ENCODE data around the gene NDUFA11. TPM values are rescaled to one million over a fixed set of nuclear protein-coding genes. Genes with fewer than 3 reads are reported as not detected.

Gene NDUFA11
- 100 to 1,000 TPM; 206 to 224 TPM for total RNA-seq

DNA sequence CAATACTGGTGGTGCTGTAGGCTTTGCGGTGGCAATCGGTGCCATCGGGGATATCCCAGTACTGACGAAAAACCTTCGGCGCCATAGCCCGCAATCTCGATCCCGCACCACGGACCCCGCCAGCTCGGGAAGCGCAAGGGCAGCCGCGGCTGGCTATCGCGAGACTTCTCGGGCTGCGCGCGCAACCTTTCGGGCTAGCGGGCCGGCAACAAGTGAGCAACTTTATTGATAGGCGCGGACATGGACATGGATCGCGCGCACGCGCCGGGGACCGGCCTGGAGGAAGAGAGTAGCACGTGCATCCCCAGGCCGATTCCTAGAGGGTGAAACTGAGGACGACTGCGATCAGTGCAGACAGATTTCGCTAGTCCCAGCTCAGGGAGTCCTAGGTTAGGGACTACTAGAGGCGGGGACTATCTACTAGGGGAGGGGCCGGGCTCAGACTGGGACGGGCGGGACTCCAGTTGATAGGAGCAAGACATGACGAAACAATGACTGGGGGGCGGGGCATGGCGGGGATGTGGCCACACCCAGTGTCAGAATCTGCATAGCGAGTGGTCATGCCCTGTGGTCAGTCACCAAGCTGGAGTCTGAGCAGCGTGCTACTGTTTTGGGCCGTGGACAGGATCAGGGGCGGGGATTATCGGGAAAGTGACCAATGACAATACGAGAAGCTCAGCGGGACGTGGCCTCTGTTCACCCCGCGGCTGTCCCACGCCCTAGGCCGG, at the start of gene NDUFA11:
TSS of gene NDUFA11 (minus strand) at position 167 of the 728 bp plus-strand sequence. CDS start at position 85, 82 bp downstream.
- ATAC-seq (peak; percentile 62 to 65), DNase-seq (ENCODE audit: low spot score in 2 of 2) (peak; percentile 98 to 99)
- H3K9me3 Mint-ChIP-seq = no peaks in the 10 kb centered on the region
- H3K36me3 Mint-ChIP-seq = peaks cover 14 to 15% of the 10 kb centered on the region in 2 donors
- peak within 1 kb of the TSS; percentile 100 for H3K27ac Mint-ChIP-seq

- peak in 1 of 2 donors; percentile 21 for ATAC-seq
- no peak for DNase-seq (ENCODE audit: low spot score in 2 of 2)
- Mint-ChIP-seq H3K9me3 (no peaks in the 10 kb centered on the region), H3K27ac (peak overlapping the region; percentile 86 to 98), H3K36me3 (peaks cover 27 to 41% of the 10 kb centered on the region in 2 donors)
Observed at GRCh38 chr19:5953030-5953589, 49.5 kb upstream of the NDUFA11 start.

DNA sequence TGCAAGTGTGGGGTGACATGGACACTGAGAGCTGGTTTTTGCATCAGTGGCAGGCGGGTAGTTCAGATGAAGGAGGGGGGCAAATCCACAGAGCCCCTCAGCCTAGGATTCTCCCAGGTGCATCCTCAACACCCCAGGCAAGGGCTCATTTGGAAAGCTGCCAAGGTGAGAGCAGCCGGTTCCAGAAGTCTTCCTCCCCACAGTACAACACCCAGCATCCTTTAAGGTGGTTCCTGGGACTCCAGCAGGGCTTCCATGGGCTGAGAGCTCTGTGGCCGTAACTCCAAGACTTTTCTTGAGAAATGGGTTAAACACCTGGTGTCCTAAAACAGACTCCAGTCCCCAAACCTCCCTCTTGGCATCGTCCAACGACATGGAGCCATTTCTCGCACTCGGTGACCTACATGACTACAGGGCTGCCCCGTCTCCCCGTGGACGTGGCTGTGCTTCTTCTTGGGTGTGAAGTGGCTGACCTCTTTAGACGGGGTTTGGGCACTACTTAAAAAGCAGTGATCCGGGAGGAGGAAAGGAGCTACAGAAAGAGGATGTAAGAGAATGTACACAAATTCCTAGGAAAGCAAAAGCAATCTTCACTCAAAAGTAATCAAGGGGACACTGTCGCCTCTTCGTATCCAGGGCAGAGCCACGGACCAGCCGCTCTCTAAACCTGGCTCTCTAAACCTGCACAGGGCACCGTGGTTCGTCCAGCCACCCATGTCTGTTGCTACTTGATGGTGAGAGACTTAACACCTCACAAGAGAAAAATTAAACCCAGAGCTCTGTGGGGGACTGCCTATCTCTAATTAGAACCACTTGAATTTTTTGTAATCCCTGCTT, 48.8 kb upstream of the NDUFA11 start:
- peaks cover 27 to 41% of the 10 kb centered on the region in 2 donors for H3K36me3 Mint-ChIP-seq

DNA sequence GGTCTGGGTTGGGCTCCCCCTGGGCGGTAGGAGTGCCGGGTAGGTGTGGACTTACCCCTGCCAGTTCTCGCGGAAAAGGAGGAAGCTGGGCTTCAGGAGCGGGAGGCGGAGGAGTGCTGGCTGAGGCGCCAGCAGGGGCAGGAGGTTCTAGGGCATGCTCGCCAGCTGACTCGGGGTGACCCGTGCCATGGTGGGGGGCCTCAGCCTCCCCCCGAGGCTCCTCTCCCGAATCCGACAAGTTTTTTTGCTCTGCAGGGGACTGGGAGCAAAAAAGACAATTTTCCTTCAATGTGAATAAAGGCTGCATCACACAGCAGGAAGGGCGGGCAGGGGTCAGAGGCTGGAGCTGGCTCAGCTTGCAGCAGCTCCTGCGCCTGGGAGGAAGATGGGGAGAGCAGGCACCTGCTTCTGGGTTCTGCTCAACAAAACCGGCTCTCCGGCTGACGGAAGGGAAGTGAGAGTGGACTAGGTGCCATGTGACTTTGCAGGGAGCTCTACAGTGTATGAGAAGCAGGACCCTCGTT, 47.8 kb upstream of the NDUFA11 start:
- Mint-ChIP-seq H3K27ac (peak overlapping the region; percentile 74 to 86), H3K36me3 (peaks cover 27 to 41% of the 10 kb centered on the region in 2 donors), H3K9me3 (no peaks in the 10 kb centered on the region)
- DNase-seq (ENCODE audit: low spot score in 2 of 2) (no peak), ATAC-seq (no peak)

More for the DNA sequence above, 48.8 kb upstream of the NDUFA11 start:
- Mint-ChIP-seq H3K27ac (peak overlapping the region; percentile 86 to 98), H3K9me3 (no peaks in the 10 kb centered on the region)
- ATAC-seq = no peak
- no peak for DNase-seq (ENCODE audit: low spot score in 2 of 2)

DNA sequence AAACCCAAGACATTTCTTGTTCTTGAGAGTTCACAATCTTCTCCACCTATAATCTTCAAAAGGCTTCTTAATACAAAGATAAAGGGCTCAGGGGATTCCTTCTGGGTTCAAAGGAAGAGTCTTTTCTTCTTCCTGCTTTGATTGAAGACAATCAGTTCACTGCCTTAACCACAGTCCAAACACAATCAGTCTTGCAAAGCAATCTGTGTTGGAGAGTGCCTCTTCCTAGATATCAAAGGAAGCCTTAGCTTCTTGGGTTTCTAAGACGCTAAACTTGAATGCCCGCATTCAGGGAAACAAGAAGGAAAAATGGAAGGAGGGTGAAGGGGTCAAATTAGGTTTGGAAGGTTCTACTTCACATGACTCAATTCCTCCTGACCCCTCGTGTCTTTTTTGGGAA, 47.2 kb upstream of the NDUFA11 start:
- Mint-ChIP-seq H3K9me3 (no peaks in the 10 kb centered on the region), H3K27ac (peak overlapping the region; percentile 70 to 86), H3K36me3 (peaks cover 27 to 41% of the 10 kb centered on the region in 2 donors)
- no peak for DNase-seq (ENCODE audit: low spot score in 2 of 2)
- no peak for ATAC-seq

GRCh38 chr19:5949792-5950305, 46.3 kb upstream of the NDUFA11 start:
- ATAC-seq (peak; percentile 57 to 60), DNase-seq (ENCODE audit: low spot score in 2 of 2) (peak in 1 of 2 donors; percentile 46)
- no peaks in the 10 kb centered on the region for H3K9me3 Mint-ChIP-seq
- H3K27ac Mint-ChIP-seq = peak overlapping the region; percentile 70 to 86
- H3K36me3 Mint-ChIP-seq = peaks cover 27 to 41% of the 10 kb centered on the region in 2 donors

- peaks cover 27 to 34% of the 10 kb centered on the region in 2 donors for H3K36me3 Mint-ChIP-seq
- no peak for DNase-seq (ENCODE audit: low spot score in 2 of 2)
Observed at GRCh38 chr19:5948752-5949564, 45.4 kb upstream of the NDUFA11 start.

GRCh38 chr19:5947435-5947834, 43.8 kb upstream of the NDUFA11 start:
- Mint-ChIP-seq H3K36me3 (peaks cover 19 to 21% of the 10 kb centered on the region in 2 donors), H3K27ac (peak overlapping the region; percentile 82 to 86), H3K9me3 (no peaks in the 10 kb centered on the region)
- no peak for DNase-seq (ENCODE audit: low spot score in 2 of 2)
- no peak for ATAC-seq

More at GRCh38 chr19:5948752-5949564, 45.4 kb upstream of the NDUFA11 start:
- Mint-ChIP-seq H3K27ac (peak overlapping the region; percentile 70 to 86), H3K9me3 (no peaks in the 10 kb centered on the region)
- ATAC-seq = peak; percentile 25 to 46

GRCh38 chr19:5943623-5944022, 40.0 kb upstream of the NDUFA11 start:
- Mint-ChIP-seq H3K27ac (peak overlapping the region in 1 of 2 donors; percentile 54), H3K9me3 (no peaks in the 10 kb centered on the region), H3K36me3 (no peaks in the 10 kb centered on the region)
- DNase-seq (ENCODE audit: low spot score in 2 of 2) = no peak
- peak; percentile 43 to 53 for ATAC-seq

- Mint-ChIP-seq H3K27ac (no peak overlapping the region), H3K36me3 (no peaks in the 10 kb centered on the region), H3K9me3 (no peaks in the 10 kb centered on the region)
- ATAC-seq (no peak), DNase-seq (ENCODE audit: low spot score in 2 of 2) (no peak)
Observed at GRCh38 chr19:5943045-5943444, 39.5 kb upstream of the NDUFA11 start.

GRCh38 chr19:5941673-5942072, 38.1 kb upstream of the NDUFA11 start:
- peaks cover 0 to 5% of the 10 kb centered on the region in 2 donors for H3K36me3 Mint-ChIP-seq
- H3K27ac Mint-ChIP-seq = no peak overlapping the region
- H3K9me3 Mint-ChIP-seq = no peaks in the 10 kb centered on the region
- ATAC-seq = no peak
- DNase-seq (ENCODE audit: low spot score in 2 of 2) = no peak

DNA sequence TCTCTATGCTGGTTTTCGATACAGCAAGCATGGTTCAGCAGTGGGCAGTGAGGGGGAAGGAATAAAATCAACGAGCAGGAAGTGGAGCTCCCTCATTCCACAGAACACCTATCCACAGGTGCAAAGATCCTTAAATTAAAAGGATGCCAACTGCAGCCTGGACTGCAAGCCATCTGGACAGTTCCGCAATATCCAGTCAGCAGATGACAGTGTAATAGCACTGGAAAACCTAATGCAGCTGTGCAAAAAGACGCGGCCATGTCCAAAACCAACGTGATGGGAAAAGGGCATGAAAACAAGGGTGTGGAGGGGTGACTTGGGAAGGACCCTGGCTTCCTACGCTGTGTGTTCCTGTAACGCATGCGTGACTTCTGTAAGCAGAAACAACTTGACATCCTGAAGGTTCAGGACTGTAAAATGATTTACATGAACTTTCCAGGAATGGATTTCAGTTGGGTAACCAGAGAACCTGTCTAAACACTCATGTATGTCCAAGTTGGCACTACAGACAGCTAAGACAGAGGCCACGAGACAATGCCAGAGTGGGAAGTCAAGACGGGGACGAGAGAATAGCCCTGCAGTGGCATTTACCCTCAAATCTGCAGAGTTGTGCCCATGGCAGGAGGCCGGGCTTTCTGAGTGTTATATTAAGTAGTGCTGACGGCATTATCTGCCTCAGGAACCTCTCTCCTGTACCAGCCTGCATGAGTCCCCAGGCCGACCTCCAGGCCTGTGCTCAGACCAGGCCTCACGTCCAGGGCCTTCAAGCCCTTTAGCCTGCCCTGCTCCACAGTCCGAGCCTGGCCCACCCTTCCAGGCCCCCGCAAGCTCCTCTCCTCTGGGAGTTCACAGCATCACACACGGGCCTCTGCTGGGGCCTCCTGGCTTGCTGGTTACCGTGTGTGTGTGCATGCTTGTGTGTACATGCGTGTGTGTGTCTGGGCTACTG, 36.9 kb upstream of the NDUFA11 start:
- ATAC-seq = no peak
- Mint-ChIP-seq H3K27ac (no peak overlapping the region), H3K9me3 (no peaks in the 10 kb centered on the region), H3K36me3 (peaks cover 0 to 5% of the 10 kb centered on the region in 2 donors)
- DNase-seq (ENCODE audit: low spot score in 2 of 2) = no peak

DNA sequence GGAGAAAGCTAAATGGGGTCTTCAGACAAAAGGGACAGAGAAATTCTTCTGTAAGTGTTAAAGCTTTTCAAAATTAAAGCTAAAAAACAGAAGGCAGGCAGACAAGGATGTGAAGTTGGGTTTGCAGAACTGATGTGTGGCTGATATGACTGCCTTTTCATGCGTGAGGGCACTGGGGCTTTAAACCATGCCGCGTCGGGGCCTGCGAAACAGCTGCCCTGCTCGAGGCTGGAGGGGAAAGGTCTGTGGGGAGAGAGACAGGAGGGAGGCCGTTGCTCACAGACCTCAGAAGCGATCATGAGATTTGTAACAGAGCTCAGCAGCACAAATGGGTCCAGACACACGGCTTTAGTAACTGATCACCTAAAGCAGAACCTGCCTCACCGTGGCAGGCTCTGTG, 34.0 kb upstream of the NDUFA11 start:
- Mint-ChIP-seq H3K36me3 (peaks cover 0 to 5% of the 10 kb centered on the region in 2 donors), H3K9me3 (no peaks in the 10 kb centered on the region), H3K27ac (peak overlapping the region in 1 of 2 donors; percentile 41)
- no peak for DNase-seq (ENCODE audit: low spot score in 2 of 2)
- no peak for ATAC-seq

DNA sequence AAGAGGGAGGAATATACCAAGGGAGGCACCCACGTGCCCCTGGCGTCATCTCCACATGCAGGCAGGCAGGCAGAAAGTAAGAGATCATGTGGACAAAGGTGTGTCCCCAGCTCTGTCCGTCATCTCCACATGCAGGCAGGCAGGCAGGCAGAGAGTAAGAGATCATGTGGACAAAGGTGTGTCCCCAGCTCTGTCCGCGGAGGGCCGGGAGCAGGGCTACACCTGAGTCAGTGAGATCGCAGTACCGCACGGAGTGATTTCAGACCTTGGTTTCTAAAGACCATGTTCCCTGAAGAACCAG, 32.7 kb upstream of the NDUFA11 start:
- DNase-seq (ENCODE audit: low spot score in 2 of 2) (no peak), ATAC-seq (no peak)
- Mint-ChIP-seq H3K36me3 (peaks cover 0 to 5% of the 10 kb centered on the region in 2 donors), H3K27ac (peak overlapping the region in 1 of 2 donors; percentile 85), H3K9me3 (no peaks in the 10 kb centered on the region)
